ENCODE results near the gene IL31.

Gene IL31

GRCh38 chr12:122174155-122174845 is at the start of gene IL31:
IL31 (minus strand) TSS chr12:122174221; CDS start chr12:122174172, 49 bp downstream.
- no peaks in the 10 kb centered on the region for H3F3A ChIP-seq (ENCODE audit: low read depth)
- no peak for TF ChIP-seq EZH2phosphoT487 (IDR thresholded peaks at IDR 0.05; ENCODE audit: borderline replicate concordance)
- TF ChIP-seq, protein P1, sequence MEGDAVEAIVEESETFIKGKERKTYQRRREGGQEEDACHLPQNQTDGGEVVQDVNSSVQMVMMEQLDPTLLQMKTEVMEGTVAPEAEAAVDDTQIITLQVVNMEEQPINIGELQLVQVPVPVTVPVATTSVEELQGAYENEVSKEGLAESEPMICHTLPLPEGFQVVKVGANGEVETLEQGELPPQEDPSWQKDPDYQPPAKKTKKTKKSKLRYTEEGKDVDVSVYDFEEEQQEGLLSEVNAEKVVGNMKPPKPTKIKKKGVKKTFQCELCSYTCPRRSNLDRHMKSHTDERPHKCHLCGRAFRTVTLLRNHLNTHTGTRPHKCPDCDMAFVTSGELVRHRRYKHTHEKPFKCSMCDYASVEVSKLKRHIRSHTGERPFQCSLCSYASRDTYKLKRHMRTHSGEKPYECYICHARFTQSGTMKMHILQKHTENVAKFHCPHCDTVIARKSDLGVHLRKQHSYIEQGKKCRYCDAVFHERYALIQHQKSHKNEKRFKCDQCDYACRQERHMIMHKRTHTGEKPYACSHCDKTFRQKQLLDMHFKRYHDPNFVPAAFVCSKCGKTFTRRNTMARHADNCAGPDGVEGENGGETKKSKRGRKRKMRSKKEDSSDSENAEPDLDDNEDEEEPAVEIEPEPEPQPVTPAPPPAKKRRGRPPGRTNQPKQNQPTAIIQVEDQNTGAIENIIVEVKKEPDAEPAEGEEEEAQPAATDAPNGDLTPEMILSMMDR (conservative IDR thresholded peaks at IDR 0.05; ENCODE audit: low read length) = no peak
- no peak within 1 kb of the TSS for H3K9ac ChIP-seq (ENCODE audit: low read depth, low read length, poor library complexity, severe bottlenecking)
- no peaks in the 10 kb centered on the region for H3K9me2 ChIP-seq (replicated peaks; ENCODE audit: low read depth, low read length)
- H4K20me1 ChIP-seq (ENCODE audit: insufficient read depth, low read length, poor library complexity, severe bottlenecking) = no peaks in the 10 kb centered on the region
- no peaks in the 10 kb centered on the region for H3K27me3 ChIP-seq (ENCODE audit: insufficient read depth, low read length, poor library complexity, severe bottlenecking)
- no peaks in the 10 kb centered on the region for H3K79me2 ChIP-seq (ENCODE audit: insufficient read depth, low read length)
- no peak within 1 kb of the TSS for H3K4me3 ChIP-seq (ENCODE audit: low read length, poor library complexity, severe bottlenecking)
- H3K36me3 ChIP-seq (ENCODE audit: insufficient read depth, low read length) = no peaks in the 10 kb centered on the region
- no peak within 1 kb of the TSS for H2AFZ ChIP-seq (ENCODE audit: low read length)
- no peaks in the 10 kb centered on the region for H3K9me3 ChIP-seq (ENCODE audit: insufficient read depth, low read depth, low read length)
- H3K4me1 ChIP-seq (ENCODE audit: insufficient read depth, low read length, poor library complexity, severe bottlenecking) = no peaks in the 10 kb centered on the region
- H3K4me2 ChIP-seq (ENCODE audit: low read depth, low read length, poor library complexity, severe bottlenecking) = no peak within 1 kb of the TSS

DNA sequence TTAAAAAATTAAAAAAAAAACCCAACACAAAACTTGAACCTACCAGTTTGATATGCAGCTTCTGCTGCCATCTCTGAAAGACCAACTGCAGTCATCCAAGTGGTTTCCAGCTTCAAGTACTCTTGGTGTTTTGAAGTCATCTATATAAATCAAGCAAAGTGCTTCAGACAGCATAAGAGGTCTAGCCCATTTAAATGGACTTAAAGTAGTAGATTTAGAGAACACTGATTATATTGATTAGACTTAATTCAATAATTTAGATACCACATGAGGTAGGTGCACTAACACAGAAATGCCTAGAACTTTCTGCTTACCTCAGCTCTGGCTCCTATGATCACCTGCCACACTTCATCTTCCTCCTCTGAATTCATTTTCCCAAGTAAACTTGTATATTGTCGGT is 42.4 kb upstream of the IL31 start:
- Histone ChIP-seq H3K9ac (ENCODE audit: low read depth, low read length, poor library complexity, severe bottlenecking) (no peak overlapping the region), H4K20me1 (ENCODE audit: insufficient read depth, low read length, poor library complexity, severe bottlenecking) (no peaks in the 10 kb centered on the region), H3K9me3 (ENCODE audit: insufficient read depth, low read depth, low read length) (no peaks in the 10 kb centered on the region), H3K9me2 (replicated peaks; ENCODE audit: low read depth, low read length) (no peaks in the 10 kb centered on the region), H2AFZ (ENCODE audit: low read length) (no peak overlapping the region), H3K4me1 (ENCODE audit: insufficient read depth, low read length, poor library complexity, severe bottlenecking) (peaks cover 3% of the 10 kb centered on the region), H3F3A (ENCODE audit: low read depth) (no peaks in the 10 kb centered on the region), H3K79me2 (ENCODE audit: insufficient read depth, low read length) (peaks cover 29% of the 10 kb centered on the region; the same call in 1 of the 2 replicates), H3K36me3 (ENCODE audit: insufficient read depth, low read length) (peaks cover 71% of the 10 kb centered on the region), H3K27me3 (ENCODE audit: insufficient read depth, low read length, poor library complexity, severe bottlenecking) (no peaks in the 10 kb centered on the region), H3K4me3 (ENCODE audit: low read length, poor library complexity, severe bottlenecking) (no peak overlapping the region), H3K4me2 (ENCODE audit: low read depth, low read length, poor library complexity, severe bottlenecking) (no peak overlapping the region)
- no peak for TF ChIP-seq EZH2phosphoT487 (IDR thresholded peaks at IDR 0.05; ENCODE audit: borderline replicate concordance)
- TF ChIP-seq, protein P1 (conservative IDR thresholded peaks at IDR 0.05; ENCODE audit: low read length) = no peak

- no peak for TF ChIP-seq EZH2phosphoT487 (IDR thresholded peaks at IDR 0.05; ENCODE audit: borderline replicate concordance)
- TF ChIP-seq, protein P1 (conservative IDR thresholded peaks at IDR 0.05; ENCODE audit: low read length) = no peak
- H3K36me3 ChIP-seq (ENCODE audit: insufficient read depth, low read length) = peaks cover 76% of the 10 kb centered on the region
- no peak overlapping the region for H3K4me3 ChIP-seq (ENCODE audit: low read length, poor library complexity, severe bottlenecking)
- no peaks in the 10 kb centered on the region for H3K9me2 ChIP-seq (replicated peaks; ENCODE audit: low read depth, low read length)
- no peaks in the 10 kb centered on the region for H3K27me3 ChIP-seq (ENCODE audit: insufficient read depth, low read length, poor library complexity, severe bottlenecking)
- H3K4me1 ChIP-seq (ENCODE audit: insufficient read depth, low read length, poor library complexity, severe bottlenecking) = no peaks in the 10 kb centered on the region
- H3K79me2 ChIP-seq (ENCODE audit: insufficient read depth, low read length) = peaks cover 22% of the 10 kb centered on the region; the same call in 1 of the 2 replicates
- H3K9ac ChIP-seq (ENCODE audit: low read depth, low read length, poor library complexity, severe bottlenecking) = no peak overlapping the region
- H4K20me1 ChIP-seq (ENCODE audit: insufficient read depth, low read length, poor library complexity, severe bottlenecking) = no peaks in the 10 kb centered on the region
- H3K4me2 ChIP-seq (ENCODE audit: low read depth, low read length, poor library complexity, severe bottlenecking) = no peak overlapping the region
- no peaks in the 10 kb centered on the region for H3F3A ChIP-seq (ENCODE audit: low read depth)
- H2AFZ ChIP-seq (ENCODE audit: low read length) = no peak overlapping the region
- H3K9me3 ChIP-seq (ENCODE audit: insufficient read depth, low read depth, low read length) = no peaks in the 10 kb centered on the region
Measured at GRCh38 chr12:122215771-122216170, 41.8 kb upstream of the IL31 start.

All from Loucy (cell line).